PC-3 (cell line): Measurements from ENCODE around the gene KDM6A. TPM values are rescaled to one million over a fixed set of nuclear protein-coding genes. Genes with fewer than 3 reads are reported as not detected.
"Not testable (repeated sequence)": the region's sequence is repeated elsewhere in the genome, so short reads cannot be mapped to it uniquely, and the experiment has no call there.

Source experiments
- ATAC-seq: fragments of 200-7000 bp; cut with Tn5 transposase; 2 replicates; pipeline ENCODE4 v1.9.1; 2020; ENCODE audit warnings: mild to moderate bottlenecking, moderate library complexity
- BruUV-seq: library from RNA; stranded (reverse); fragments of 400-500 nt; replicated peaks from 2 replicates; lab custom pipeline; 2021; lab: Mats Ljungman, UMichigan
- CTCF ChIA-PET: fragments of 300-600 bp; sonication (Branson Sonifier 250); formaldehyde crosslinking; loops from one replicate; lab custom pipeline; 2022; ENCODE audit warnings: antibody characterized with exemption; lab: Charles Lee
- POLR2A ChIA-PET: fragments of 300-600 bp; sonication (Branson Sonifier 250); formaldehyde crosslinking; loops from one replicate; lab custom pipeline; 2022; ENCODE audit warnings: antibody characterized with exemption; ENCODE audit not compliant: unreplicated experiment; lab: Charles Lee
- DNase-seq: peaks from one replicate; pipeline ENCODE4 v3.0.0-alpha.2; 2015
- H2AFZ ChIP-seq: fragments of 300-600 bp; sonication (generic); 2 replicates; pipeline ENCODE4 v1.6.0; 2016; ENCODE audit warnings: antibody characterized with exemption, low read length
- H3F3A ChIP-seq: fragments of 300-600 bp; sonication (generic); one replicate; pipeline ENCODE4 v1.6.0; 2017; ENCODE audit warnings: antibody characterized with exemption, low read length, control low read depth, mild to moderate bottlenecking; ENCODE audit not compliant: unreplicated experiment
- H3K27ac ChIP-seq: fragments of 300-600 bp; sonication (generic); 2 replicates; pipeline ENCODE4 v1.5.1; 2016; ENCODE audit warnings: mild to moderate bottlenecking, low read length
- H3K27me3 ChIP-seq: fragments of 300-600 bp; sonication (generic); 2 replicates; pipeline ENCODE4 v1.6.1; 2016; ENCODE audit warnings: low read length, mixed read lengths
- H3K36me3 ChIP-seq: fragments of 300-600 bp; sonication (generic); 2 replicates; pipeline ENCODE4 v1.6.1; 2016; ENCODE audit warnings: low read depth, mixed run types, low read length, mixed read lengths
- H3K4me1 ChIP-seq: fragments of 300-600 bp; sonication (generic); 2 replicates; pipeline ENCODE4 v1.5.1; 2016; ENCODE audit warnings: low read length; ENCODE audit not compliant: insufficient read depth
- H3K4me2 ChIP-seq: fragments of 300-600 bp; sonication (generic); 2 replicates; pipeline ENCODE4 v1.6.0; 2016; ENCODE audit warnings: low read length
- H3K4me3 ChIP-seq: fragments of 300-600 bp; sonication (generic); 2 replicates; pipeline ENCODE4 v1.5.1; 2016; ENCODE audit warnings: mild to moderate bottlenecking, low read length, mixed read lengths
- H3K79me2 ChIP-seq: fragments of 300-600 bp; sonication (generic); 2 replicates; pipeline ENCODE4 v1.6.1; 2017; ENCODE audit warnings: low read length, mixed read lengths
- H3K9ac ChIP-seq: fragments of 300-600 bp; sonication (generic); 2 replicates; pipeline ENCODE4 v1.6.0; 2016; ENCODE audit warnings: mild to moderate bottlenecking, low read length
- H3K9me2 ChIP-seq: fragments of 300-600 bp; sonication (generic); replicated peaks from 2 replicates; pipeline ENCODE4 v1.6.1; 2016; ENCODE audit warnings: mixed run types, low read length, mixed read lengths
- H3K9me3 ChIP-seq: fragments of 300-600 bp; sonication (generic); 2 replicates; pipeline ENCODE4 v1.6.1; 2016; ENCODE audit warnings: low read length, mixed read lengths
- H4K20me1 ChIP-seq: fragments of 300-600 bp; sonication (generic); 2 replicates; pipeline ENCODE4 v1.6.1; 2016; ENCODE audit warnings: low read length, mixed read lengths
- CTCF ChIP-seq: fragments of 300-600 bp; sonication (generic); conservative IDR thresholded peaks from 2 replicates; pipeline ENCODE4 v1.5.1; 2017; ENCODE audit warnings: antibody characterized with exemption, low read depth, mild to moderate bottlenecking, low read length
- EZH2 ChIP-seq: fragments of 300-600 bp; sonication (generic); IDR thresholded peaks from one replicate; pipeline ENCODE4 v1.6.1; 2017; ENCODE audit warnings: antibody characterized with exemption, mild to moderate bottlenecking, low read length; ENCODE audit not compliant: unreplicated experiment
- EZH2phosphoT487 ChIP-seq: fragments of 300-600 bp; sonication (generic); IDR thresholded peaks from 2 replicates; pipeline ENCODE4 v1.6.1; 2018; ENCODE audit warnings: mild to moderate bottlenecking, antibody characterized with exemption, low read length, borderline replicate concordance
- intact Hi-C: fragments of 100-400 bp; cut with micrococcal nuclease; formaldehyde crosslinking; loops from 2 replicates; pipeline ENCODE4 v1.9.0; 2023
- total RNA-seq: library from RNA; depleted of rRNA; stranded (reverse); fragments of >200 nt; gene quantifications from 2 replicates; pipeline ENCODE4 v1.2.3, GENCODE V29; 2014

The KDM6A gene
- total RNA-seq, 1 experiment from 2014 or later, result 31.3 TPM

GRCh38 chrX:45134775-45135174 is 261.8 kb downstream of the KDM6A start:
- TF ChIP-seq CTCF, result no peak
- TF ChIP-seq EZH2phosphoT487, result no peak
- no peak for TF ChIP-seq EZH2
- Histone ChIP-seq H3K9ac (no peak overlapping the region), H3K9me2 (no peaks in the 10 kb centered on the region), H3K36me3 (no peaks in the 10 kb centered on the region), H4K20me1 (no peaks in the 10 kb centered on the region), H3K4me3 (no peak overlapping the region), H3K27ac (no peak overlapping the region), H3K4me2 (no peak overlapping the region), H3F3A (no peaks in the 10 kb centered on the region), H3K79me2 (no peaks in the 10 kb centered on the region), H3K27me3 (no peaks in the 10 kb centered on the region), H3K4me1 (no peaks in the 10 kb centered on the region), H3K9me3 (no peaks in the 10 kb centered on the region), H2AFZ (no peak overlapping the region)
- BruUV-seq, result no TSS peak
- DNase-seq, result no peak
- ChIA-PET POLR2A (interaction anchor here (0.6 kb wide), 1 partner anchor 32 kb away, joined by 3 read pairs; no protein-coding TSS in a partner anchor), CTCF (no interaction called here)
- intact Hi-C loops, result no loop called here
- ATAC-seq, result no peak

GRCh38 chrX:45135391-45136075 is 262.5 kb downstream of the KDM6A start:
- H3K4me3 ChIP-seq, POLR2A ChIA-PET, BruUV-seq, H4K20me1 ChIP-seq, H3K27me3 ChIP-seq, ATAC-seq, H2AFZ ChIP-seq, DNase-seq, intact Hi-C loops, H3F3A ChIP-seq, H3K27ac ChIP-seq, H3K9ac ChIP-seq, H3K4me2 ChIP-seq, H3K79me2 ChIP-seq, H3K9me2 ChIP-seq, H3K9me3 ChIP-seq, H3K36me3 ChIP-seq, CTCF ChIA-PET, H3K4me1 ChIP-seq: not testable (repeated sequence)

- CTCF ChIA-PET, result no interaction called here
- POLR2A ChIA-PET, result no interaction called here
- TF ChIP-seq EZH2, result no peak
- TF ChIP-seq EZH2phosphoT487, result no peak
- no peak for TF ChIP-seq CTCF
- no peaks in the 10 kb centered on the region for H4K20me1 ChIP-seq
- no TSS peak for BruUV-seq
- H2AFZ ChIP-seq, result no peak overlapping the region
- H3K9me3 ChIP-seq, result no peaks in the 10 kb centered on the region
- no peak overlapping the region for H3K4me2 ChIP-seq
- H3F3A ChIP-seq, result no peaks in the 10 kb centered on the region
- H3K9me2 ChIP-seq, result no peaks in the 10 kb centered on the region
- intact Hi-C loops, result no loop called here
- DNase-seq (no peak), ATAC-seq (no peak)
- H3K27me3 ChIP-seq, result no peaks in the 10 kb centered on the region
- H3K9ac ChIP-seq, result no peak overlapping the region
- no peak overlapping the region for H3K27ac ChIP-seq
- H3K79me2 ChIP-seq, result no peaks in the 10 kb centered on the region
- no peaks in the 10 kb centered on the region for H3K4me1 ChIP-seq
- no peak overlapping the region for H3K4me3 ChIP-seq
- H3K36me3 ChIP-seq, result no peaks in the 10 kb centered on the region
Observed at GRCh38 chrX:45137531-45137930, 264.5 kb downstream of the KDM6A start.
